Measurements from ENCODE around the gene TNFRSF12A.

The TNFRSF12A gene

GRCh38 chr16:3026003-3026378 is 5.8 kb downstream of the TNFRSF12A start:
- no peak for DNase-seq

DNA sequence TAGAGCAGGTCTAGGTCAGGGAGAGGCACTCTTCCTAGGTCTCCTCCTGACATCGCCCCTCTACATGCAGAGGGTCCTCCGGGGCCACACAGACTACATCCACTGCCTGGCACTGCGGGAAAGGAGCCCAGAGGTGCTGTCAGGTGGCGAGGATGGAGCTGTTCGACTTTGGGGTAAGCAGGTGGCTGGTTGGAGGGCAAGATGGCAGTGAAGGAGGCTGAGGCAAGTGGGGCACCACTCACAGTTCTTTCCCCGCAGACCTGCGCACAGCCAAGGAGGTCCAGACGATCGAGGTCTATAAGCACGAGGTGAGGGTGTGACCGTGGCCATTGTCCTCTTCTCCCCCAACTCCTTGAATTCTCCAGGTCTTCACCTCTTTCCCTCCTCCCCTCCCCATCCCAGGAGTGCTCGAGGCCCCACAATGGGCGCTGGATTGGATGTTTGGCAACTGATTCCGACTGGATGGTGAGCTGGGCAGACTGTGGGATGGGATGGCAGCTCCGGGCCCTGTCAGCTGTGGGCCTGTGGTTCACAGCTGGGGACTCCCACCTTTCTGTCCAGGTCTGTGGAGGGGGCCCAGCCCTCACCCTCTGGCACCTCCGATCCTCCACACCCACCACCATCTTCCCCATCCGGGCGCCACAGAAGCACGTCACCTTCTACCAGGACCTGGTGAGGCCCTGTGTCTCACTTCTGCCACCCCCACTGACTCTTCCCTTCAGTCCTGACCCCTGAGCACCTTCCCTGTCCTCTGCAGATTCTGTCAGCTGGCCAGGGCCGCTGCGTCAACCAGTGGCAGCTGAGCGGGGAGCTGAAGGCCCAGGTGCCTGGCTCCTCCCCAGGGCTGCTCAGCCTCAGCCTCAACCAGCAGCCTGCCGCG is 6.7 kb downstream of the TNFRSF12A start:
- DNase-seq, result no peak

DNA sequence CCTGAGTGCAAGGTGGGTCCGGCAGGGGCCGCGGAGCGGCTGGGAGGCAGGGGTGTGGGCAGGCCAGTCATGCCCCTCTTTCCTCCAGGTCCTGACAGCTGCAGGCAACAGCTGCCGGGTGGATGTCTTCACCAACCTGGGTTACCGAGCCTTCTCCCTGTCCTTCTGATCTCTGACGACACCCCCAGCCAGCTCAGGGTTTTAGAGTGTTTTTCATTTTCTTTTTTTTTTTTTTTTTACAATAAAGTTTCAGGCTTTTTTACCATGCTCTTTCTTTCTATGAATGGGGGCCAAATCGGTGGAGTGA is 7.3 kb downstream of the TNFRSF12A start:
- no peak for DNase-seq

- peak; percentile 81 for DNase-seq
These were observed 8.0 kb downstream of the TNFRSF12A start for GRCh38 chr16:3027983-3028715.

GRCh38 chr16:3028716-3029319 is 8.7 kb downstream of the TNFRSF12A start:
- DNase-seq, result no peak

GRCh38 chr16:3029491-3030221 is 9.5 kb downstream of the TNFRSF12A start:
- DNase-seq, result peak; percentile 67

- DNase-seq, result no peak
These were observed 10.3 kb downstream of the TNFRSF12A start for GRCh38 chr16:3030222-3031212.

- no peak for DNase-seq
These were observed 12.5 kb downstream of the TNFRSF12A start for GRCh38 chr16:3032624-3033023.

DNA sequence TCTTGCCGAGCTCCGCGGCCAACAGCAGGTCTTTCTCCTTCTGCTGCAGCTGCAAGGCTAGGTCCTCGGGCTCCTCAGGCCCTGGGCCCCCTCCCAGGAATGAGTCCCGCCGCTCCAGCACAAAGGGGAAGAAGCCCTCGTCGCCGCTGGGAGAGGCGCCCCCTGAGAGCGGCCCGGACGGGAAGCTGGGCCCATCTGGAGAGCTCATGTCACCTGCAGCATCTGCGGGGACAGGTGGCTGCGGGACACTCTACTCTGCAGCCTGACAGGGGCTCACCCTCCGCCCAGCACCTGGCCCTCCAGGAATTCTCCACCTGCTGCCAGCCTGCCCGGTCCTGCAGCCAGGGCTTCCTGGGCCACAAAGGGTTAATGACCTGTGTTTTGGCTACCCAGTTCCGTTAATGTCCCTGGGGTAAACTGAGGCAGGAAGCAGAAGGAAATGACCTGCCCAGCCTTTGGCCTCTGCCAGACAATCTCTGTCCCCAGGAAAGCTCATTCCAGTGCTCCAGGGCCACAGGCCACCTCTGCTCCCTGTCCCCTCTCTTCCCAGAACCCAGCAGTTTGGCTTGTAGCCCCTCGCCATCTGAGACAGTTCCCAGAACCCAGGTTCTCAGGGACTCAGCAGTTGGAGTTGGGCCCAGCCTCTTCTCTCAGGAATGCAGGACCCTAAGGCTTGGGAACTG is 15.3 kb downstream of the TNFRSF12A start:
- DNase-seq, result no peak

DNA sequence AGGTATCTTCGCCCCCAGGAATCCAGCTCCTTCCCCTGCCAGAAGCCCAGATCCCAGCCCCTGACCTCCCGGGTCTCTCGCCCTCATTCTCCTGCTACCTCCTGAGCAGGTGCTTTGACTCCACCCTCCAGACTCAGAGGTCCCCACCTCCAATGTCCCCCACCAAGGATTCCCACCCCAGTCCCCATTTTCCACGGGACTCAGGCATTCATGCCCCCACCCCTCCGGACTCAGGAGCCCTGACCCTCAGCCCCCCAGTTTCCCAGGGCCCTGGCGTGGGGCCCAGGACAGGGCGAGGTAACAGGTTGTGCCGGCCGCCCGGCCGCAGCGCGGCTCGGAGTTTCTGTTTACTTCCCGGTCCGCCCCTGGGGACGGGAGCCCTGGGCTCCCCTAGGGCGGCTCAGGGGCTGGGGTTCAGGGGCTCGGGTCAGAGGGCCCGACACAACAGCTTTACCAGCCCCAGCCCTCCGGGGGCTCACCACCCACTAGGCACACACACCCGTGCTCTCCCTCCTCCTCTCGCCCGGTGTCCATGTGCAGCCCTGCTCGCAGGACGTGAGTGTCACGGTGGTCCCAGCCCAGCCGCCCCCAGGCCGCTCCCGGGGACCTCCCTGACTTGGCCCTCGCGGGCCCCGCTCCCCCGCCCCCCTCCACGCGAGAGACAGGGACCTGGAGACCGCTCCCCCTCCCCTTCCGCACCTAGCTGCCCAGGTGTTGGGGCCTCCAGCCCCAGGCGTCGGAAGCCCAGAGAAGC is 16.0 kb downstream of the TNFRSF12A start:
- DNase-seq, result no peak

GRCh38 chr16:3036726-3037315 is 16.7 kb downstream of the TNFRSF12A start, which contains the start of gene BICDL2:
BICDL2 (minus strand) TSS chr16:3036944; CDS start chr16:3035496, 1,448 bp downstream.
- no peak for DNase-seq

DNA sequence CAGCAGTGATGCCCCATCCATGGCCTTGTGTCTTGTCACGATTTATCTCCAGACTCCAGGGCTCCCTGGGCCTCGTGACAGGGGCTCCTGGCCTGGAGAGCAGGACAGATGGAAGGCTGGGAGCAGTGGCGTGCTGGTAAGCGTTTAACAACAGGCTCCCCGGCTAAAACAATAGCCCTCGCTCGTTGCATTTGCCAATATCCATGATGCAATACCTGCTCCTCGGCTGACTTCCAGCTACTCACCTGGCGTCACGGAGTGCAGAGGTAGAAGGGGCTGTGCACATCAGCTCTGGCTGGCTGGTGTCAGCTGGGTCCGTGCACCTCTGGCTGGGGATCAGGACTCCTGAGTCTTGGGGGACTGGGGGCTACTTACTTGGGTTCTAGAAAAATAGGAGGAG is 18.1 kb downstream of the TNFRSF12A start:
- DNase-seq, result no peak

- no peak for DNase-seq
These were observed 18.7 kb downstream of the TNFRSF12A start for GRCh38 chr16:3038896-3039295.

DNA sequence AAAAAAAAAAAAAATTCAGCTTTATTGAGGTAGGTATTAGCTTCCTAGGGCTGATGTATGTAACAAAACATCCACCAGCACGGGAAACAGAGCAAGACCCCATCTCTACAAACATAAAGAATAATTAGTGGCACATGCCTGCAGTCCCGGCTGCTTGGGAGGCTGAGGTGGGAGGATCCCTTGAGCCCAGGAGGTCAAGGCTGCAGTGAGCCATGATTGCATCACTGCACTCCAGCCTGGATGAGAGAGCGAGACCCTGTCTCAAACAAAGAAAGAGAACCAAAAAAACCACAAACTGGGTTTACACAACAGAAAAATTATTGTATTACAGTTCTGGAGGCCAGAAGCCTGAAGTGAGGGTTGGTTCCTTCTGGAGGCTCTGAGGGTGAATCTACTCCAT is 22.2 kb downstream of the TNFRSF12A start:
- DNase-seq, result no peak

DNA sequence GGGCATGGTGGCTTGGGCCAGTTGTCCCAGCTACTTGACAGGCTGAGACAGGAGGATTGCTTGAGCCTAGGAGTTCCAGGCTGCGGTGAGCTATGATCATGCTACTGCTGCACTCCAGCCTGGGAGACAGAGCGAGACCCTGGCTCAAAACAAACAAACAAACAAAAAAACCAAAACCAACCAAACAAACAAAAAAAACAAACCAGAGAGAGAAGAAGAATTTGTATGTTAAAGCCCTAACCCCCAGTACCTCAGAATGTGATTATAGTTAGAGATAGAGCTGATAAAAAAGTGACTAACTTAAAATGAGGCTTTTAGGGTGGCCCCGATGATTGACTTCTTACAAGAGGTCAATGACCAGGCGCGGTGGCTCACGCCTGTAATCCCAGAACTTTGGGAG is 24.5 kb downstream of the TNFRSF12A start:
- DNase-seq, result no peak

- peak; percentile 63 for DNase-seq
These were observed 25.8 kb downstream of the TNFRSF12A start, which contains the start of gene MMP25 for GRCh38 chr16:3045758-3046640. MMP25 (plus strand) TSS chr16:3046561; CDS start chr16:3046918, 357 bp downstream.

DNA sequence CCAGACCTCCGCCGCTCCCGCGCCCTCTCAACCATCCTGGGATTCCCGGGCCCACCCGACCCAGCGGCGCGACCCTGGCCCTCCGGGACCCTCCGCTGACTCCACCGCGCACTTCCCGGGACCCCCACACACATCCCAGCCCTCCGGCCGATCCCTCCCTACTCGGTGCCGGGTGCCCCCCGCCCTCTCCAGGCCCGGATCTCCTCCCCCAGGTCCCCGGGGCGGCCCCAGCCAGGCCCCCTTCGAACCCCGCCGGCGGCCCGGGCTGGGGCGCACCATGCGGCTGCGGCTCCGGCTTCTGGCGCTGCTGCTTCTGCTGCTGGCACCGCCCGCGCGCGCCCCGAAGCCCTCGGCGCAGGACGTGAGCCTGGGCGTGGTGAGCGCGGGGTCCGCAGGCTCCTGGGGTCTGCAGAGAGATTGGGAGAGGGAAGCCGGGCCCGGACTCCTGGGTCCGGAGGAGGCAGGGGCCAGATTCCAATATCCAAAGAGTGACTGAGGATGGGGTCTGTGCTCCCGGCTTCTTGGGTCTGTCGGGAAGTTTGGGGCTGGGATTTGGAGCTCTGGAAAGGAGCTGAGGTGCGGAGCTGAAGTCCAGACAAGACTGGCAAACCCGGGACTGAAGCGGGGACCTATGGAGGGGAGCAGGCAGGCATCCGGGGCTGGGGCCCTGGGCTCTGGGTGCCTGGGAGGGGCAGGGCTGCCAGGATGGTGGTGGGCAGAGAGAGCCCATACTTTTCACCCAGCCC is 26.6 kb downstream of the TNFRSF12A start:
- DNase-seq, result peak; percentile 54

DNA sequence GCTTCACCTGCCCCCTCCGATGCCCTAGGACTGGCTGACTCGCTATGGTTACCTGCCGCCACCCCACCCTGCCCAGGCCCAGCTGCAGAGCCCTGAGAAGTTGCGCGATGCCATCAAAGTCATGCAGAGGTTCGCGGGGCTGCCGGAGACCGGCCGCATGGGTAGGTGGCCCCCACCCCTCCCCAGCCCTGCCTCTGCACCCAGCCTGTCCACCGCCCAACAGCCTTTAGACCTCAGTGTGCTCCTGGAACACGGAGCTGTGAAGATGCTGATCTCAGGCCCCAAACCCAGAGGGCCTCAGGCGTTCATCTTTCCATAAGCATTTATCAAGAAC is 27.2 kb downstream of the TNFRSF12A start:
- DNase-seq, result no peak

All from right kidney (tissue), 1 donor.